Measurements from ENCODE around the gene SLC5A4.

Gene SLC5A4

GRCh38 chr22:32232191-32232830, 22.8 kb downstream of the SLC5A4 start:
- DNase-seq, result no peak

- DNase-seq, result no peak
Observed at GRCh38 chr22:32226326-32227104, 28.6 kb downstream of the SLC5A4 start.

DNA sequence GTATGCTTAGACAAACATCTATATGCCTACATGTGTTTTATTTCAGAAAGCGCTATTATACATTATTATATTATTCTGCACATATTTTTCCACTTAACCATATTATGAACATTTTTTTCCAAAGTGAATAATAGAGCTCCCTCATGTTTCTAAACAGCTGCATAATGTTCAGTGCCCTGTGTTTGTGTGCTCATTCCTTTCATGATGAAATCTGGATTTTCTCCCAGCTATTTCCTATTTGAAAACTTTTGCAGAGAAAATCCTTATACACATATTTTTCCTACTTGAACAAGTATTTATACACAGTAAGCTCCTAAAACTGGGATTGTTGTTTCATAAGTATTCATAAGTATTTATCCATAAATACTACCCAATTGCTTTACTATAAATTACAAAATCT, 32.2 kb downstream of the SLC5A4 start:
- no peak for DNase-seq

DNA sequence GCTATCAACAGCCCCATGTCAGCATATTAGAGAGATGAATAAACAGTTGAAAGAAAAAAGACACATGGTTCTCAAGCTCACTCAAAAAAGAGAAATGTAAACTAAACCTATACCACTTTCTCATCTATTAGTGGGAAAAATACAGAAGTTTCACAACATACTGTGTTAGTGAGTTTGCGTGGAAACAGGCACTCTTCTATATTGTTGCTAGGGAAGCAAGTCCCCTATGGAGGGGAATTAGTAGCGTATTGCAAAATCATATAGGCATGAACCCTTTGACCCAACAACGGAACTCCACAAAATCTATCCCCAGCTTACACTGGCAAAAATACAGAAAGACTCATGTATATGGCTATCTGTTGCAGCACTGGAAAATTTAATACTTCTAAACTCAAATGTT, 36.1 kb downstream of the SLC5A4 start:
- no peak for DNase-seq

GRCh38 chr22:32218470-32218869, 36.7 kb downstream of the SLC5A4 start:
- DNase-seq, result no peak

DNA sequence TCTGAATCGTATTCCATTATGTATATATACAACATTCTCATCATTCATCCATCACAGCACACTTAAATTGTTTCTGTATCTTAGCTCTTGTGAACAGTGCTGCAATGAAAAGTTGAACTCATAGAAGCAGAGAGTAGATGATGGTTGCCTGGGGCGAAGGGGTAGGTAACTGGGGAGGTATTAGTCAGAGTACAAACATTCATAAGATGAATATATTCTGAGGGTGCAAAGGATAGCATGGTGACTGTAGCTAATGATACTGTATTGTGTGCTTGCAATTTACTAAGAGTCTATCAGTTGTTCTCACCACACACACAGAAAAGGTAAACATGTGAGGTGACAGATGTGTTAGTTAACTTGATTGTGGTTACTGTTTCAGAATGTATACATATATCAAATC, 37.7 kb downstream of the SLC5A4 start:
- DNase-seq, result no peak

GRCh38 chr22:32216911-32217310, 38.2 kb downstream of the SLC5A4 start:
- no peak for DNase-seq

GRCh38 chr22:32211011-32211410, 44.1 kb downstream of the SLC5A4 start:
- no peak for DNase-seq

DNA sequence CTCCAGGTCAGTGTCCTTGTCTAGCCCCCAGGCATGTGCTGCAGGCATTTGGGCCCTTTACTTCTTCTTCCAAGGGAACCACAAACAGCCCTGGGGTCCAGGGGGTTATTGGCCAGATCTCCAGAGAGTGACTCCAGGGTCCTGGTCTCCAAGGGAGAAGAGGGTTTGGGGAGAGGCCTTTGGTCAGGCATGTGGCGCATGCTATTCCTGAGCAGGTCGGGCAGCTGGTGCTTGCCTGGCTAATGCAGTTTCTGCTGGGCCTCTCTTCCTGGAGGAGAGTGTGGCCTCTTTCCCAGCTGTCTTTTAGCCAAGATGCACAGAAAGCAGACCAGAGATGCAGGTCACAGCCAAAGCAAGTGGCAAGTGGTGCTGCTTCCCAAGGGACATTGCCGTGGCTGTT, 46.5 kb downstream of the SLC5A4 start:
- DNase-seq, result no peak

DNA sequence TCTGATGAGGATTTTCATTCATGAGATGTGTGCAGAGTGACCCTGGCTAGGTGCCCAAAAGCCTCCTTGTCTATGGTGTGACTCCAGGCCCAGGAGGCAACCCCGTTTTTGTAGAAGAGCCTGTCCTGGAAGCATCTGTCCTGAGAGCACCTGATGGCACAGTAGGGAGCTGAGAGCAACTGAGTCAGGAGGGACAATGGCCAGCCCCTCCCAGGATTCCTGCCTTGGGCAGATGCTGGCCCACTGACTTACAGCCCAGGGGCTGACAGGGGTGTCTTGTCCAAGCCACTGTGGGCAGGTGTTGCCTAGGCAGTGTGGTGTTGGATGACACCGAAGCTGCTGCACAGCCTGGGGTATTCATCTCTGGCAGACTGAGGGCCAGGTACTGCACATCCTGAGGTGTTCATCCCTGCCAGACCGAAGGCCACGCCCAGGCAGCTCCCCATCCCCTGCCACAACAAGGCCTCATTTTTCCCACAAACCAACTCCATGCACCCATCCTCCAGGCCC, 47.1 kb downstream of the SLC5A4 start:
- DNase-seq, result no peak

- peak; percentile 81 for DNase-seq
Observed at GRCh38 chr22:32206774-32207758, 48.1 kb downstream of the SLC5A4 start.

GRCh38 chr22:32205974-32206773, 49.0 kb downstream of the SLC5A4 start:
- DNase-seq, result no peak

GRCh38 chr22:32204856-32205722, 50.1 kb downstream of the SLC5A4 start, which contains the start of gene RFPL2:
Gene RFPL2 (minus strand): TSS chr22:32205073. CDS start chr22:32202451, 2,622 bp downstream.
- DNase-seq, result peak; percentile 32

DNA sequence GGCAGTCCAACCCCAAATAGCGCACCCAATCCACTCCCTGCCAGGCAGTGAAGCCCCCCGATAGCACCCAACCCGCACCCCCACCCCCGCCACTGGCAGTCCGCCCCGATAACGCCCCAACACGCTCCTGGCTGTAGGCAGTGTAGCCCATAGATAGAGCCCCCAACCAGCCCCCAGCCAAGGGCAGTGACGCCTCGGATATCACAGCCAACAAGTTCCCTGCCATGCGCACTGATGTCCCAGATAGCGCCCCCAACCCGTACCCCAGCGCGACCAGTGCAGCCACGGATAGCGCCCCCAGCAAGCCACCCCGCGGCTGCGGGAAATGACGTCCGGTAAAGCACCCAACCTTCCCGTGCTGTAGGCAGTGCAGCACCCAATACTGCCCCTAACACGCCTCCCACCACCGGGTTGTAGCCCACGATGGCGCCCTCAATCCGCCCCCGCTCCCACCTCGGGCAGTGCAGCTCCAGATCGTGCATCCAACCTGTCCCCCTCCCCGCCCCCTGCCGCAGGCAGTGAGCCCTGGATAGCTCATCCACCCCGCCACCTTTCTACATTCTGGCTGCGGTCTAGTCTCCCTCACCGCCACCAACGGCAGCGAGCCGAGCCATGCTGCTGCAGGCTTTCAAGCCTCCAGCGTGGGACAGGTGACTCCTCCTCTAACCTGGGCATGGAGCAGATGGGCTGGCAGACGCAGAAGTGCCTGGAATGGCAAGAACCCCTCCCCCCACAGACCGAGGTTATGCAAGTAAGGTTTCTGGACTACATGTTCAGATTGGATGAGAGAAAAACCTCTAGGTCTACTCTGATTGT, 50.9 kb downstream of the SLC5A4 start:
- DNase-seq, result peak; percentile 44

GRCh38 chr22:32203181-32204039, 51.7 kb downstream of the SLC5A4 start:
- peak; percentile 76 for DNase-seq

DNA sequence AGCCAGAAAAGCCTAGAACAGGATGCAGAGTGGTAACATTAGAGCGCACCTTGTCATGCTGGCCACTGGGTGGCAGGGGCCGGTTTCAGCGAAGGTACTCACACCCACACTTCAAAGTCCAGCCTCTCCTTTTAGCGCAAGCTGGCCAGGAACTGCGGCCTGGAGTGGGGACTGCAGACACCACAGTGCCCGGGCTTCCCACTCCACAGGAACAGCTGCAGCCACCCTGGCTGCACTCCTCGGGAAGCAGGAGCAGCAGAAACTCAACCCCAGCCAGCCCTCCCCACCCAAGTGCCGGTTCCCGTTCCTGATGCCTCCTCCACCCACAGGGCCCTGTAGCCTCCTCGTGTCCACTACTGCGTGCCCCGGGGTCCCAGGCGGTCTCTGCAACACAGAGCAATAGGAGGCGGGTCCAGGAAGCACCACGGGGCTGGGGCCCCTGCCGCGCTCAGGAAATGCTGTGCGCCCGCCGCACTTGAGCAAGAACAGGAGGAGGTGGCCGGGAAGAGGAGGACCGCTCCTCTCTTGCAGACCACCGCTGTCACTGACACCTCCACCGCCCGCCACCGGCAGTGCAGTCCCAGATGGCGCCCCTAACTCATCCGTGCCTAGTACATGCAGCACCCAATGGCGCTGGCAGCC, 52.5 kb downstream of the SLC5A4 start:
- peak; percentile 59 for DNase-seq

DNA sequence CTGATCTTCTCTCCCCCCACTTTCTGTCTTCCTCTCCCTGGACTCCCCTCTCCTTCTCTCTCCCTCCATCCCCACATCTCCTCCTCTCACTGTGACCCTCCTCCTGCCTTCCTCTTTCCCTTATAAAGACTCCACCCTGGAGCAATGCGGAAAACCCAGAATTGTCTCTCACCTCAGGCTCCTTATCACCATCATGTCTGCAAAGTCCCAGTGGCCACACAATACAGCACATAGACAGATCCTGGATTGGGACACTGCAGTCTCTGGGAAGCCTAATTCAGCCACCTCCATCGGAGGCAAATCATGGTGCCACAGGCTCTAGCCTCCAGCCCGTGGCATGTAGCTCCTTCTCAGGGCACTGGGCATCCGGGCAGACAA, 53.0 kb downstream of the SLC5A4 start:
- DNase-seq, result no peak

GRCh38 chr22:32200752-32201151, 54.4 kb downstream of the SLC5A4 start:
- DNase-seq, result no peak

- no peak for DNase-seq
Observed at GRCh38 chr22:32199961-32200360, 55.2 kb downstream of the SLC5A4 start.

All from hematopoietic multipotent progenitor cell treated with erythropoietin and hydrocortisone succinate and interleukin-3 and kit ligand, for 8 days (in vitro differentiated cells).